GM19324 (cell line): ENCODE measurements around the gene MUC21.
"Not testable (repeated sequence)": the region's sequence is repeated elsewhere in the genome, so short reads cannot be mapped to it uniquely, and the experiment has no call there.

Source experiments
- ATAC-seq: cut with Tn5 transposase; IDR thresholded peaks from one replicate; pipeline ENCODE4 v1.9.1; 2021; ENCODE audit warnings: mild to moderate bottlenecking, moderate library complexity; ENCODE audit not compliant: unreplicated experiment, low FRiP score

The MUC21 gene

GRCh38 chr6:30966154-30966553 lies 17.4 kb upstream of the MUC21 start:
- ATAC-seq = no peak

GRCh38 chr6:30969171-30969570 lies 14.3 kb upstream of the MUC21 start:
- ATAC-seq = not testable (repeated sequence)

GRCh38 chr6:30970946-30971345 lies 12.6 kb upstream of the MUC21 start:
- no peak for ATAC-seq

- ATAC-seq = no peak
Measured at GRCh38 chr6:30972816-30973215, 10.7 kb upstream of the MUC21 start.

GRCh38 chr6:30974490-30975252 lies 8.8 kb upstream of the MUC21 start:
- ATAC-seq = no peak

- no peak for ATAC-seq
Measured at GRCh38 chr6:30979141-30979540, 4.4 kb upstream of the MUC21 start.

- ATAC-seq = no peak
Measured at GRCh38 chr6:30979690-30980089, 3.8 kb upstream of the MUC21 start.

- no peak for ATAC-seq
Measured at GRCh38 chr6:30981942-30982772, 1.4 kb upstream of the MUC21 start.

GRCh38 chr6:30985490-30985889 lies 2.0 kb downstream of the MUC21 start:
- no peak for ATAC-seq

- no peak for ATAC-seq
Measured at GRCh38 chr6:30987304-30987703, 3.8 kb downstream of the MUC21 start.

- ATAC-seq = no peak
Measured at GRCh38 chr6:30988209-30988825, 4.8 kb downstream of the MUC21 start.

- ATAC-seq = no peak
Measured at GRCh38 chr6:30990422-30991086, 7.0 kb downstream of the MUC21 start.

- ATAC-seq = no peak
Measured at GRCh38 chr6:30991891-30992290, 8.4 kb downstream of the MUC21 start.

- no peak for ATAC-seq
Measured at GRCh38 chr6:30997301-30997700, 13.8 kb downstream of the MUC21 start.

GRCh38 chr6:30998785-30999184 lies 15.3 kb downstream of the MUC21 start:
- ATAC-seq = no peak

- not testable (repeated sequence) for ATAC-seq
Measured at GRCh38 chr6:31000067-31000860, 16.7 kb downstream of the MUC21 start.

GRCh38 chr6:31001281-31001888 lies 17.9 kb downstream of the MUC21 start:
- ATAC-seq = no peak

- no peak for ATAC-seq
Measured at GRCh38 chr6:31002471-31002870, 19.0 kb downstream of the MUC21 start.

GRCh38 chr6:31004794-31005193 lies 21.3 kb downstream of the MUC21 start:
- ATAC-seq = no peak
